H4 (cell line): ENCODE results near the gene DCLRE1C. TPM values are rescaled to one million over a fixed set of nuclear protein-coding genes. Genes with fewer than 3 reads are reported as not detected.
A peak's percentile ranks its signal among the peaks of the same experiment; 100 is the strongest.
"Not testable (repeated sequence)": the region's sequence is repeated elsewhere in the genome, so short reads cannot be mapped to it uniquely, and the experiment has no call there.

Source experiments
- DNase-seq: peaks from one replicate; pipeline ENCODE4 v3.0.0-alpha.2; 2015; ENCODE audit warnings: low spot score
- total RNA-seq: library from RNA; depleted of rRNA; stranded (reverse); fragments of >200 nt; shearing (Covaris generic); gene quantifications from 2 replicates; pipeline ENCODE4 v1.2.3, GENCODE V29; 2014; rRNA removed

The DCLRE1C gene
- total RNA-seq = 3.5 and 6.6 TPM in 2 replicates

- peak; percentile 76 for DNase-seq
These were observed at the start of gene DCLRE1C for GRCh38 chr10:14954001-14954770. Gene DCLRE1C (minus strand): TSS chr10:14954096. CDS start chr10:14954010, 86 bp downstream.

- DNase-seq = no peak
These were observed 42.2 kb upstream of the DCLRE1C start for GRCh38 chr10:14995964-14996565.

GRCh38 chr10:14993500-14994455 is 39.9 kb upstream of the DCLRE1C start:
- not testable (repeated sequence) for DNase-seq

GRCh38 chr10:14992336-14992735 is 38.4 kb upstream of the DCLRE1C start:
- DNase-seq = not testable (repeated sequence)

GRCh38 chr10:14991035-14991749 is 37.3 kb upstream of the DCLRE1C start:
- peak; percentile 12 for DNase-seq

- DNase-seq = not testable (repeated sequence)
These were observed 35.7 kb upstream of the DCLRE1C start for GRCh38 chr10:14989552-14989951.

GRCh38 chr10:14982744-14983143 is 28.8 kb upstream of the DCLRE1C start:
- DNase-seq = no peak

GRCh38 chr10:14975672-14976273 is 21.9 kb upstream of the DCLRE1C start:
- DNase-seq = no peak

- not testable (repeated sequence) for DNase-seq
These were observed 20.5 kb upstream of the DCLRE1C start for GRCh38 chr10:14974153-14974998.

- DNase-seq = no peak
These were observed 18.1 kb upstream of the DCLRE1C start for GRCh38 chr10:14971867-14972448.

- DNase-seq = no peak
These were observed 14.0 kb upstream of the DCLRE1C start for GRCh38 chr10:14967897-14968296.

- DNase-seq = peak; percentile 86
These were observed 5.5 kb upstream of the DCLRE1C start, which contains the start of gene MEIG1 for GRCh38 chr10:14959221-14960057. Gene MEIG1 (plus strand): TSS chr10:14959388. CDS start chr10:14966469, 7,081 bp downstream.

- no peak for DNase-seq
These were observed 5.0 kb upstream of the DCLRE1C start for GRCh38 chr10:14958872-14959220.

GRCh38 chr10:14954934-14955333 is 1.0 kb upstream of the DCLRE1C start:
- no peak for DNase-seq

- peak; percentile 13 for DNase-seq
These were observed 384 bp downstream of the DCLRE1C start for GRCh38 chr10:14953424-14954000.

GRCh38 chr10:14952851-14953423 is 959 bp downstream of the DCLRE1C start:
- no peak for DNase-seq

GRCh38 chr10:14949291-14949690 is 4.6 kb downstream of the DCLRE1C start:
- no peak for DNase-seq

- DNase-seq = no peak
These were observed 6.6 kb downstream of the DCLRE1C start for GRCh38 chr10:14947268-14947667.
